Measurements from ENCODE around the gene RAD51B.

DNA sequence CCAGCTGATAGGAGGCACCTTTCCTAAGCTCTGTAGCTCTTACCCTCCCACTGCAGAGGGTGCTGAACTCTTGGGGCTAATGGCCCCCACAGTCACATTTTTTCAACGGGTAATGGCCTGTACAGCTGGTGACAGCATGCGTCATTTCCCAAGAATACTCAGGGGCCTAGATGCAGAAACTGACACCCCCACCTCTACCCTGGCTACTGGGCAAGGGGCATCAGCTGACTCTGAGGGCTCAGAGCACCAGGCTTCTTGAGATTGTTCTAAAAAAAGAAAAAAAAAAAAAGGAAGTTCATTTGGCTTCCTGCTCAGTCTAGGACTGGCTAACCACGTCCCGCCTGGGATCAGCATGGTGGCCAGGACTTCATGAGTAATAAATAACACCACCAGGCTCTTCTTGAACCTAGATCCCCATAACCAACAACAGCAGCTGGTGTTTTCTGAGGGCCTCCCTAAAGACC, 938.1 kb downstream of the RAD51B start:
- TF ChIP-seq, protein P1, sequence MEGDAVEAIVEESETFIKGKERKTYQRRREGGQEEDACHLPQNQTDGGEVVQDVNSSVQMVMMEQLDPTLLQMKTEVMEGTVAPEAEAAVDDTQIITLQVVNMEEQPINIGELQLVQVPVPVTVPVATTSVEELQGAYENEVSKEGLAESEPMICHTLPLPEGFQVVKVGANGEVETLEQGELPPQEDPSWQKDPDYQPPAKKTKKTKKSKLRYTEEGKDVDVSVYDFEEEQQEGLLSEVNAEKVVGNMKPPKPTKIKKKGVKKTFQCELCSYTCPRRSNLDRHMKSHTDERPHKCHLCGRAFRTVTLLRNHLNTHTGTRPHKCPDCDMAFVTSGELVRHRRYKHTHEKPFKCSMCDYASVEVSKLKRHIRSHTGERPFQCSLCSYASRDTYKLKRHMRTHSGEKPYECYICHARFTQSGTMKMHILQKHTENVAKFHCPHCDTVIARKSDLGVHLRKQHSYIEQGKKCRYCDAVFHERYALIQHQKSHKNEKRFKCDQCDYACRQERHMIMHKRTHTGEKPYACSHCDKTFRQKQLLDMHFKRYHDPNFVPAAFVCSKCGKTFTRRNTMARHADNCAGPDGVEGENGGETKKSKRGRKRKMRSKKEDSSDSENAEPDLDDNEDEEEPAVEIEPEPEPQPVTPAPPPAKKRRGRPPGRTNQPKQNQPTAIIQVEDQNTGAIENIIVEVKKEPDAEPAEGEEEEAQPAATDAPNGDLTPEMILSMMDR (tag by site-specific recombination; IDR thresholded peaks at IDR 0.05) = no peak
- TF ChIP-seq ZIC2 (tag by site-specific recombination; IDR thresholded peaks at IDR 0.05) = no peak
- no peak for TF ChIP-seq ZNF404 (tag by site-specific recombination; IDR thresholded peaks at IDR 0.05)
- no peak for TF ChIP-seq ZNF292 (tag by site-specific recombination; IDR thresholded peaks at IDR 0.05; ENCODE audit: borderline replicate concordance, low read depth)
- TF ChIP-seq, protein P2, sequence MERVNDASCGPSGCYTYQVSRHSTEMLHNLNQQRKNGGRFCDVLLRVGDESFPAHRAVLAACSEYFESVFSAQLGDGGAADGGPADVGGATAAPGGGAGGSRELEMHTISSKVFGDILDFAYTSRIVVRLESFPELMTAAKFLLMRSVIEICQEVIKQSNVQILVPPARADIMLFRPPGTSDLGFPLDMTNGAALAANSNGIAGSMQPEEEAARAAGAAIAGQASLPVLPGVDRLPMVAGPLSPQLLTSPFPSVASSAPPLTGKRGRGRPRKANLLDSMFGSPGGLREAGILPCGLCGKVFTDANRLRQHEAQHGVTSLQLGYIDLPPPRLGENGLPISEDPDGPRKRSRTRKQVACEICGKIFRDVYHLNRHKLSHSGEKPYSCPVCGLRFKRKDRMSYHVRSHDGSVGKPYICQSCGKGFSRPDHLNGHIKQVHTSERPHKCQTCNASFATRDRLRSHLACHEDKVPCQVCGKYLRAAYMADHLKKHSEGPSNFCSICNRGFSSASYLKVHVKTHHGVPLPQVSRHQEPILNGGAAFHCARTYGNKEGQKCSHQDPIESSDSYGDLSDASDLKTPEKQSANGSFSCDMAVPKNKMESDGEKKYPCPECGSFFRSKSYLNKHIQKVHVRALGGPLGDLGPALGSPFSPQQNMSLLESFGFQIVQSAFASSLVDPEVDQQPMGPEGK (tag by site-specific recombination; IDR thresholded peaks at IDR 0.05) = no peak
- no peak for TF ChIP-seq SP2 (tag by site-specific recombination; IDR thresholded peaks at IDR 0.05)

Data from HEK293 (cell line).